ENCODE data around the gene RNF6. TPM values are rescaled to one million over a fixed set of nuclear protein-coding genes. Genes with fewer than 3 reads are reported as not detected.
A peak's percentile ranks its signal among the peaks of the same experiment; 100 is the strongest.

RNF6 gene
- total RNA-seq, 1 donor from 2014 or later = 15.8 TPM

- no peaks in the 10 kb centered on the region for H3K36me3 ChIP-seq
- H3K9me3 ChIP-seq = no peaks in the 10 kb centered on the region
- H3K27ac ChIP-seq = no peak overlapping the region
- intact Hi-C loops (cut with DNase I) = loop anchor here (10.0 kb wide), 1 partner anchor 238 kb away; no protein-coding TSS in a partner anchor
- H3K4me1 ChIP-seq = peaks cover 5 to 11% of the 10 kb centered on the region in 2 donors
- H3K4me3 ChIP-seq = no peak overlapping the region
- H3K27me3 ChIP-seq = no peaks in the 10 kb centered on the region
- TF ChIP-seq, protein P1, sequence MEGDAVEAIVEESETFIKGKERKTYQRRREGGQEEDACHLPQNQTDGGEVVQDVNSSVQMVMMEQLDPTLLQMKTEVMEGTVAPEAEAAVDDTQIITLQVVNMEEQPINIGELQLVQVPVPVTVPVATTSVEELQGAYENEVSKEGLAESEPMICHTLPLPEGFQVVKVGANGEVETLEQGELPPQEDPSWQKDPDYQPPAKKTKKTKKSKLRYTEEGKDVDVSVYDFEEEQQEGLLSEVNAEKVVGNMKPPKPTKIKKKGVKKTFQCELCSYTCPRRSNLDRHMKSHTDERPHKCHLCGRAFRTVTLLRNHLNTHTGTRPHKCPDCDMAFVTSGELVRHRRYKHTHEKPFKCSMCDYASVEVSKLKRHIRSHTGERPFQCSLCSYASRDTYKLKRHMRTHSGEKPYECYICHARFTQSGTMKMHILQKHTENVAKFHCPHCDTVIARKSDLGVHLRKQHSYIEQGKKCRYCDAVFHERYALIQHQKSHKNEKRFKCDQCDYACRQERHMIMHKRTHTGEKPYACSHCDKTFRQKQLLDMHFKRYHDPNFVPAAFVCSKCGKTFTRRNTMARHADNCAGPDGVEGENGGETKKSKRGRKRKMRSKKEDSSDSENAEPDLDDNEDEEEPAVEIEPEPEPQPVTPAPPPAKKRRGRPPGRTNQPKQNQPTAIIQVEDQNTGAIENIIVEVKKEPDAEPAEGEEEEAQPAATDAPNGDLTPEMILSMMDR (IDR thresholded peaks at IDR 0.05) = no peak
- no peak for DNase-seq (ENCODE audit: low spot score in 2 of 2)
These were observed 34.9 kb upstream of the RNF6 start for GRCh38 chr13:26257049-26257448.

GRCh38 chr13:26255691-26256277, 33.7 kb upstream of the RNF6 start:
- no peaks in the 10 kb centered on the region for H3K36me3 ChIP-seq
- peak overlapping the region; percentile 28 to 98 for H3K4me3 ChIP-seq
- DNase-seq (ENCODE audit: low spot score in 2 of 2) = no peak
- no peaks in the 10 kb centered on the region for H3K27me3 ChIP-seq
- no peaks in the 10 kb centered on the region for H3K9me3 ChIP-seq
- intact Hi-C loops (cut with DNase I) = loop anchor here (10.0 kb wide), 1 partner anchor 239 kb away; no protein-coding TSS in a partner anchor
- TF ChIP-seq, protein P1 (IDR thresholded peaks at IDR 0.05) = peak in 1 of 3 experiments; percentile 18
- no peak overlapping the region for H3K27ac ChIP-seq
- H3K4me1 ChIP-seq = peaks cover 5 to 11% of the 10 kb centered on the region in 2 donors

GRCh38 chr13:26255115-26255514, 33.0 kb upstream of the RNF6 start:
- Histone ChIP-seq H3K27me3 (no peaks in the 10 kb centered on the region), H3K4me3 (peak overlapping the region; percentile 86 to 98), H3K36me3 (no peaks in the 10 kb centered on the region), H3K4me1 (peaks cover 5 to 11% of the 10 kb centered on the region in 2 donors), H3K27ac (peak overlapping the region in 1 of 2 donors; percentile 94), H3K9me3 (no peaks in the 10 kb centered on the region)
- TF ChIP-seq, protein P1 (IDR thresholded peaks at IDR 0.05) = no peak
- intact Hi-C loops (cut with DNase I) = loop anchor here (10.0 kb wide), 1 partner anchor 240 kb away; no protein-coding TSS in a partner anchor
- no peak for DNase-seq (ENCODE audit: low spot score in 2 of 2)

- Histone ChIP-seq H3K9me3 (no peaks in the 10 kb centered on the region), H3K27me3 (no peaks in the 10 kb centered on the region), H3K4me3 (peak overlapping the region; percentile 86 to 98), H3K27ac (peak overlapping the region; percentile 94 to 96), H3K36me3 (no peaks in the 10 kb centered on the region), H3K4me1 (peaks cover 5 to 11% of the 10 kb centered on the region in 2 donors)
- intact Hi-C loops (cut with DNase I) = loop anchor here (1.0 to 10.0 kb wide), 3 partner anchors 68 to 240 kb away; no protein-coding TSS in a partner anchor
- TF ChIP-seq, protein P1 (IDR thresholded peaks at IDR 0.05) = no peak
- DNase-seq (ENCODE audit: low spot score in 2 of 2) = peak; percentile 10 to 75
These were observed 32.5 kb upstream of the RNF6 start for GRCh38 chr13:26254583-26255111.

GRCh38 chr13:26253787-26254582, 31.9 kb upstream of the RNF6 start, which contains the start of gene CDK8:
Gene CDK8, plus strand, starts transcription at chr13:26254129. Its CDS starts 513 bp downstream, at chr13:26254642.
- Histone ChIP-seq H3K9me3 (no peaks in the 10 kb centered on the region), H3K27me3 (no peaks in the 10 kb centered on the region), H3K36me3 (no peaks in the 10 kb centered on the region), H3K4me3 (peak within 1 kb of the TSS; percentile 86 to 98), H3K27ac (peak within 1 kb of the TSS; percentile 94 to 96), H3K4me1 (peaks cover 5 to 11% of the 10 kb centered on the region in 2 donors)
- TF ChIP-seq, protein P1 (IDR thresholded peaks at IDR 0.05) = no peak
- peak; percentile 62 to 93 for DNase-seq (ENCODE audit: low spot score in 2 of 2)
- intact Hi-C loops (cut with DNase I) = loop anchor here (1.0 to 10.0 kb wide), 5 partner anchors 32 to 303 kb away; partner anchors contain the start of genes RNF6 and WASF3
